GDM1 (cell line): ENCODE data around the gene MRPL18.
"Not testable (repeated sequence)": the region's sequence is repeated elsewhere in the genome, so short reads cannot be mapped to it uniquely, and the experiment has no call there.

ENCODE experiments used
- DNase-seq: peaks from one replicate; lab custom pipeline; 2025; lab: John Stamatoyannopoulos, UW

Gene MRPL18

DNA sequence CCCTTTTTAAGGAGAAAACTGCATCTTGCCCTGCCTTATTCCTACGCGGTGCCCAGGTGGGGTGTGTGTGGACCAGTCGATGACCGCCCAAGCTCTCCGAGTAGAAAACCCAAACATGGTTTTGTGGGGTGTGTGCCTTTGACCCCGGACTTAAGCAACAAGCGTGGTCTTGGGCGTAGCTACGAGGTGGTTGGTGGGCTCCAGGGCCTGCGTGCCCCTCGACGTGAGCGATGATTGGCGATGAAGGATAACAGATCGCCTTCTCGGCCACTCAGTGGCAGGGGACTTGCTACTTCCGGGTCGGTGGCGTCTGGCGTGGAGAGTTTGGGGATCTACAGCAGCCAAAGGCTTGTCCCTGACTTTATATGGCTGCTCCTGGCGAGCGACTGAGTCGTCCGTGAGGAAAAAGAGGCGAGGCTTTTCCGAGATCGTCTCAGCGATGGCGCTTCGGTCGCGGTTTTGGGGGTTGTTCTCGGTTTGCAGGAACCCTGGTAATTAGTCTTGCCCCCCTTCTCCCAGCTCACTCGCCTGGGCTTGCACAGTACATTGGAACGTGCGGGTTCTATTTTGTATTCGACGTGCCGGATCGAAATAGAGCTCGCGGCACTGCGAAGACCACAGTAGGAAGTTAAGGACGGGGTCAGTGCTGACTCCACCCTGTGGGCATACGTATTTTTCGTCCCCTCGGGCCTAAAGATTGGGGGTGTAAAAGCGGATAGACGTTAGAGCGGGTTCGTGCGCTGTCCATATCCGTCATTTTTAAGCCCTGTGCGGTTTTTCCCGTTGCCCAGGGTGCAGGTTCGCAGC lies at the start of gene MRPL18:
MRPL18 (plus strand) TSS at position 319 of the 807 bp plus-strand sequence; CDS start at position 440, 121 bp downstream.
- DNase-seq = peak; percentile 97

GRCh38 chr6:159742165-159742564 lies 48.1 kb upstream of the MRPL18 start:
- no peak for DNase-seq

DNA sequence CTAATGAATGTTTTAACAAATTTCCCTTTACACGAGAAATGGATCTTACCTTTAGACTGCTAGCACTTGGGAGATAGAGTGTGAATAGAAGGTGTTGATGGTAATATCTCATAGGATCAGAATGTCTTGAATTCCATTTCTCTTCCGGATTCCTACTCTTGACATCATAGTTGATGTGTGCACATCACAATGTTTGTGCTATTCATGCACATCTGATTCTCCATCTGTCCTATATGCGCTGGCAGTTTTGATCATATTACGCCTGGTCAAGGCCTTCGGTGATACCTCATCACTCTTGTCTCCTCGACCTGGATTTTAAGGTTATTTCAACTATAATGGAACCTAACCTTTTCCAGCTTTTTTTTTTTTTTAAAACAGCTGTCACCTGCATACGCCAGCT lies 45.2 kb upstream of the MRPL18 start:
- no peak for DNase-seq

DNA sequence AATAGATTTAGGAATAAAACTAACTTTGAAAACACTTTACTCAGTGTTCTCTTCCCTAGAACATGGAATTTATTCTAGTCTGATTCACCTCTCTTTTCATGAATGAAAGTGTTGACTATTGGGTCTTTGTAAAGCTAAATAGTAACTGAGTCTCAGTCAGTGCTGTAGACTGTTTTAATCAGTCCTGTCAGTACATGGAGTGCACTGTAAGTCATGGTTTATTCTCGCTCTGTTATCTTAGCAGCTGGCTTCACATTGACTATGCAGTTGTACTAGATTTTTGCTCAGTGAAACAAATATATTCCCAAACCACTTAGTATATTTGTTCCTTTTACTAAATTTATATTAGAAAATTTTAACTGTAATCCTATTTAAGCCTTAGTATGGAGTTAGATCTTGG lies 43.5 kb upstream of the MRPL18 start:
- DNase-seq = no peak

- DNase-seq = not testable (repeated sequence)
These were observed 42.1 kb upstream of the MRPL18 start for GRCh38 chr6:159748127-159748526.

- no peak for DNase-seq
These were observed 38.8 kb upstream of the MRPL18 start for GRCh38 chr6:159751448-159751847.

DNA sequence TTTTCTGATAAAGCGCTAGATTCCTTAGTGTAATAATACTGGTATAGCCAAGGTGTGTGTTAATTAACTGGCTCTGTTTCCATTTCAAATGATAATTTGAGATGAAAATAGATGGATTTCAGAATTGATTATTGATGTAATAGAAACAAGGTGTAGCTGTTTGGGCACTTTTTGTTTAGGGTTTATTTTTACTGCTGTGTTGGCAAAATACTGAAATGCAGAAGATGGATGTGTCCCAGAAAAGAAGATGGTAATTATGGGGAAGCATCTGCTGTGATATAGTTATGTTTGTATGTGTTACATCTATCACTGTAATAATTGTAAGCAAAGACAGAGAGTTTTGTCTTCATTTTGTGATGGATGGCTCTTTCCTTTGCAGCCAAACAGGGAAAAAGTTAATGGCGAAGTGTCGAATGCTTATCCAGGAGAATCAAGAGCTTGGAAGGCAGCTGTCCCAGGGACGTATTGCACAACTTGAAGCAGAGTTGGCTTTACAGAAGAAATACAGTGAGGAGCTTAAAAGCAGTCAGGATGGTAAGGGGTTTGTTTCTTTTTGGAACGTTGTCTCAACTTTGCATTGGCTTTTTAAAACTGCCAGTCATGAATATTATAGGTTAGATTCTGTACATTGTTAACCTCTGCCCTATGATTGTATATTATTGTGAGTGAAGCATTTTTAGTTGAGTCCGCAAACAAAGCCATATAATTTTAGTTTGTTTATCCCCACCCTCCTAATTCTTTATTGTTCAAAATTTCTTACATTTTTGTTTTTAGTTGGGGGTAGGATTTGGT lies 37.0 kb upstream of the MRPL18 start:
- no peak for DNase-seq

DNA sequence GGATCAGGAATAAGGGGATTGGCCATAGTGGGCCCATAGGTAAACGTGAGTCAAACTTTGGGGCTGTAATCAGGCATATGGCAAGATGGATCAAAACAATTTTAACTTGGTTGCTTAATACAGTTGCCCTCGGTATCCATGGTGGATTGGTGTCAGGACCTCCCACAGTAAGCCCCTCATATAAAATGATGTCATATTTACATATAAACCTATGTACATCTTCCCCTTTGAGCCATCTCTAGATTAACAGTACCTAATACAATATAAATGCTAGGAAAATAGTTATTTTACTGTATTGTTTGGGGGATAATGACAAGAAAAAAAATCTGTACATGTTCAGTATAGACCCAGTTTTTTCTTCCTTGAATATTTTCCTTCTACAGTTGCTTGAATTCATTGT lies 35.9 kb upstream of the MRPL18 start:
- no peak for DNase-seq

- no peak for DNase-seq
These were observed 35.0 kb upstream of the MRPL18 start for GRCh38 chr6:159754959-159755914.

DNA sequence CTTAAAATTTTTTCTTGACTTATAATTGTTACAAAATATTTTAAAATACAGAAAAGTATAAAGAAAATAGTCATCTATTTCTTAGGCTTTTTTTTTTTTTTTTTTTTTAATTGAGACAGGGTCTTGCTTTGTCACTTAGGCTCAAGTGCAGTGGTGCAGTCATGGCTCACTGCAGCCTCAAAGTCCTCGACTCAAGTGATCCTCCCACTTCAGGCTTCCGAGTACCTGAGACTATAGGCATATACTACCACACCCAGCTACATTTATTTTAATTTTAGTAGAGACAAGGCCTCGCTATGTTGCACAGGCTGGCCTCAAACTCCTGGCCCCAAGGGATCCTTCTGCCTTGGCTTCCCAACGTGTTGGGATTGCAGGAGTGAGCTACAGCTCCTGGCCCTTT lies 33.8 kb upstream of the MRPL18 start:
- DNase-seq = no peak

- DNase-seq = no peak
These were observed 32.0 kb upstream of the MRPL18 start for GRCh38 chr6:159758031-159759001.

GRCh38 chr6:159759645-159760044 lies 30.6 kb upstream of the MRPL18 start:
- DNase-seq = no peak

DNA sequence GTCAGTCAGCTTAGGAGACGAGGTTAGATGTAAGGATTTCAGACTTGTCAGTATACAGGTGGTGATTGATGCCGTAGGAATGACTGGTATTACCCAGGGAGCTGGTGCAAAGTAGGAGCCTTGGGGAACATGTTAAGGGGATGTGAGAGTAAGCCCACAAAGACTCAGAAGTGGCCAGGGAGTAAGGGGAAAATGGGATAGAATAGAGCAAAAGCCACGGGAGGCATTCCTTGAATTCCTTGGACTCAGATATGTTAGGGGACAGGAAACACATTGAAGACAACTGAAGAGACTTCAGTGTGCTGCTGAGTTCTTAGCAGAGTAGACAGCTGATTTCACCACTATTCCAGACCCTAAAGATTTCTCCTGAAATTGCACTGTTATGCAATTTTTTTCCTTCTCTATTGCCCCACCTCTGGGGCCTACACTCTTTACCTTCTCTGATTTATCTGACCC lies 29.6 kb upstream of the MRPL18 start:
- DNase-seq = no peak

- DNase-seq = no peak
These were observed 29.0 kb upstream of the MRPL18 start for GRCh38 chr6:159761129-159761872.

GRCh38 chr6:159761873-159762680 lies 28.2 kb upstream of the MRPL18 start, which contains the start of gene ACAT2:
Gene ACAT2, plus strand, starts transcription at chr6:159762045. Its CDS starts 43 bp downstream, at chr6:159762088.
- DNase-seq = peak; percentile 91

DNA sequence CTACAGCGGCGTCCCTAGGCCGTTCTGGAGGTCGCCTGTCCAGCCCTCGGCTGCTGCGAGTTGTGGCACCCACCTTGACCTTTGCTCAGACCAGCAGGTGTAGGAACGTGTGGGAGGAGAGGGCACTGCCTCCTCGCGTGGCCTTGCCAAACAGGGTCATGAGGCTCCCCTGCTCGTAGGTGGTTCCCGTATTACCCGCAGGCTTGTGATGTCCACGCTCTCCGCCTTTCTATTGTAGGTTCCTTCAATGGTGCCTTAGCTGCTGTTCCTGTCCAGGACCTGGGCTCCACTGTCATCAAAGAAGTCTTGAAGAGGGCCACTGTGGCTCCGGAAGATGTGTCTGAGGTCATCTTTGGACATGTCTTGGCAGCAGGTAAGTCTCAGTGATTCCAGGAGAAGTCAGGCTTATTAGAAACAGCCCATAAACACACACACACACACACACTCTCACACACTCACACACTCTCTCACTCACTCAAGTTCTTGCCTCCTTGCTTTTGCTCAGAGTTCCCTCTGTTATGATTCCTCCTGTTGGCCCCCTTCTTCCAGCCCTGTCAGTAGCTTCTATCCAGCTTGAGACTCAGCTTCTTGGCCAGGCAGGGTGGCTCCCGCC lies 27.5 kb upstream of the MRPL18 start:
- no peak for DNase-seq

GRCh38 chr6:159766906-159767305 lies 23.4 kb upstream of the MRPL18 start:
- no peak for DNase-seq

GRCh38 chr6:159769470-159769869 lies 20.8 kb upstream of the MRPL18 start:
- DNase-seq = no peak

GRCh38 chr6:159772196-159772595 lies 18.1 kb upstream of the MRPL18 start:
- no peak for DNase-seq
